Aorta (tissue), 5 donors: ENCODE data around the gene KCNIP3. TPM values are rescaled to one million over a fixed set of nuclear protein-coding genes. Genes with fewer than 3 reads are reported as not detected.

Experiments
- ATAC-seq: fragments of 200-7000 bp; cut with Tn5 transposase; one replicate; pipeline ENCODE4 v1.9.1; 2022; ENCODE audit warnings: moderate library complexity; ENCODE audit not compliant: low FRiP score
- DNase-seq, 2 donors: peaks; one replicate each; pipeline ENCODE4 v3.0.0-alpha.2; 2020
- H3K27ac ChIP-seq, 2 donors: one replicate each; pipeline ENCODE4 v1.5.1; 2013; ENCODE audit warnings: low read length in 2 of 2, mild to moderate bottlenecking in 2 of 2, moderate library complexity in 2 of 2, control low read depth in 1 of 2, inconsistent platforms in 1 of 2, low read depth in 1 of 2
- H3K27me3 ChIP-seq, 2 donors: one replicate each; pipeline ENCODE4 v1.6.1; 2013; ENCODE audit warnings: control low read depth in 1 of 2, low read length in 1 of 2, mild to moderate bottlenecking in 1 of 2, moderate library complexity in 1 of 2; ENCODE audit not compliant: insufficient read depth in 2 of 2, control insufficient read depth in 1 of 2
- H3K36me3 ChIP-seq, 2 donors: one replicate each; pipeline ENCODE4 v1.6.1; 2013; ENCODE audit warnings: control low read depth in 1 of 2, low read length in 1 of 2, mild to moderate bottlenecking in 1 of 2; ENCODE audit not compliant: insufficient read depth in 2 of 2, control insufficient read depth in 1 of 2
- H3K4me1 ChIP-seq, 2 donors: one replicate each; pipeline ENCODE4 v1.6.1; 2013; ENCODE audit warnings: low read length in 2 of 2, control low read depth in 1 of 2, mild to moderate bottlenecking in 1 of 2, moderate library complexity in 1 of 2; ENCODE audit not compliant: insufficient read depth in 2 of 2, control insufficient read depth in 1 of 2
- H3K4me3 ChIP-seq, 2 donors: one replicate each; pipeline ENCODE4 v1.5.1; 2013; ENCODE audit warnings: low read length in 2 of 2, control low read depth in 1 of 2, mild to moderate bottlenecking in 1 of 2
- H3K9me3 ChIP-seq: one replicate; pipeline ENCODE4 v1.6.1; 2013; ENCODE audit warnings: mild to moderate bottlenecking, low read length; ENCODE audit not compliant: control insufficient read depth
- WGBS, 2 donors: extraction: QIAGEN DNeasy Blood & Tissue Kit; methylation state at CpG; one replicate each; pipeline ENCODE4 v1.1.7; 2013; 5-methylcytosine and 5-hydroxymethylcytosine counted together
- intact Hi-C, 2 donors: fragments of 100-400 bp; cut with DNase I; formaldehyde crosslinking; loops; one replicate each; pipeline versions ENCODE4 v1.14.2 to v1.15.0; 2022
- polyA plus RNA-seq, 2 donors: library from polyadenylated mRNA; stranded (reverse); fragments of 200-250 nt; gene quantifications; one replicate each; pipeline ENCODE4 v1.2.3, GENCODE V29; 2013
- total RNA-seq, 2 donors: library from RNA; stranded (reverse); fragmentation: NEBNext Ultra II Directional; extraction: Animal tissue kit (Norgen Biotek cat#: 25700); gene quantifications; one replicate each; pipeline ENCODE4 v1.2.1, GENCODE V29; 2021
- donor health status: healthy with polysubstance abuse.
- donor health status: Bipolar disorder and iron deficiency.
- donor health status: DM: no; HTN: no; CAD: no.
- donor health status: DM: no; HTN: no; CAD: no.
- donor health status: DM: yes; HTN: yes; CAD: no.

Gene KCNIP3
- total and polyA plus RNA-seq, 4 donors, result 2.9 to 10.7 (median 7.7) TPM

- Histone ChIP-seq H3K4me3 (no peak overlapping the region), H3K4me1 (no peaks in the 10 kb centered on the region), H3K27ac (no peak overlapping the region), H3K36me3 (no peaks in the 10 kb centered on the region), H3K9me3 (no peaks in the 10 kb centered on the region), H3K27me3 (no peaks in the 10 kb centered on the region)
- ATAC-seq, result no peak
- intact Hi-C loops, result no loop called here
- WGBS, 2 donors, result 94 to 96% methylated on average over 5 of the region's 5 CpGs
- no peak for DNase-seq
These were observed 9.9 kb downstream of the KCNIP3 start for GRCh38 chr2:95307036-95307435.

DNA sequence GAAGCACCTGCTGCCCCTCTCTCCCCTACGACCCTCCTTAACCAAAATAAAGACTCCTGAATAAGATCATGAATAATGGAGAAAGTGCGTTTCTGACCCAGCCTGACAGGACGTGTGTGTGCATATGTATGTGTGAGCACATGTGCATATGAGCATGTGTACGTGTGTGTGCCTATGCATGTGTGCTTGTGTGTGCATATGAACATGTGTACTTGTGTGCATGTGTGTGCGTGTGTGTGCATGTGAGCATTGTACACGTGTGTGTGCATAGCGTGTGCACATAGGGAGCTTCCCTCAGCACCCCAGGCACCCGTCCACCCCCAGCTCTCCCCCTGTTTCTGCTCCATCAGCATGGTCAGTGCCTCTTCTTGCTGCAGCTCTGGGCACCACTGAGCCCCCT is 10.7 kb downstream of the KCNIP3 start:
- intact Hi-C loops, result no loop called here
- Histone ChIP-seq H3K36me3 (no peaks in the 10 kb centered on the region), H3K9me3 (no peaks in the 10 kb centered on the region), H3K27me3 (no peaks in the 10 kb centered on the region), H3K4me1 (no peaks in the 10 kb centered on the region), H3K4me3 (no peak overlapping the region), H3K27ac (no peak overlapping the region)
- no peak for ATAC-seq
- no peak for DNase-seq
- 72 to 84% methylated on average over 8 of the region's 8 CpGs for WGBS, 2 donors

DNA sequence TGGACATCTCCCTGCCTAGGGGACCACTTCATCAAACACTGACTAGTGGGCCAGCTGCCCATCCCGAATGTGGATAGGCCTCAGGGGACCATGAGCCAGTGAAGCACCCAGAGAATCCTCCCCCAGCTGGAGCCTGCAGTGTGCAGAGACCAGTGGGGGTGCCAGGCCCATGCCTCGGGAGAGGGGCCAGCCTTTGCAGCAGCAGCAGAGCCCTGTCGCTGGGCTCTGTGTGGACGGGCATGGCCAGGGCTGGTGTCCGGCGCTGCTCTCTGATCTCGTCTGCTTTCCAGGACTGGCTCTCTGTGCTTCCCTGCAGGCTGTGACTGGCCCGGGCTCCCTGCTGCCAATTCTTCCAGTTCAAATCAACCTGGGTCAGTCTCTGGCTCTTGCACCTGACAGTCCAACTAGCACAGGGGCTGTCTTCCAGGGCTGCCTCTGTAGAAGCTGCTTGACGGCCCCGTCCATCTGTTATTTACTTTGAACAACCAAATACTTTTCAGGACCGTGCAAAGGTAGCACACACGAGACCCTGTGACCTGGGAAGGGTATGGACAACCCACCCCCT is 11.4 kb downstream of the KCNIP3 start:
- intact Hi-C loops, result no loop called here
- DNase-seq, result no peak
- Histone ChIP-seq H3K4me3 (no peak overlapping the region), H3K27me3 (no peaks in the 10 kb centered on the region), H3K27ac (no peak overlapping the region), H3K9me3 (no peaks in the 10 kb centered on the region), H3K4me1 (no peaks in the 10 kb centered on the region), H3K36me3 (no peaks in the 10 kb centered on the region)
- no peak for ATAC-seq
- 74 to 78% methylated on average over 12 of the region's 12 CpGs for WGBS, 2 donors

DNA sequence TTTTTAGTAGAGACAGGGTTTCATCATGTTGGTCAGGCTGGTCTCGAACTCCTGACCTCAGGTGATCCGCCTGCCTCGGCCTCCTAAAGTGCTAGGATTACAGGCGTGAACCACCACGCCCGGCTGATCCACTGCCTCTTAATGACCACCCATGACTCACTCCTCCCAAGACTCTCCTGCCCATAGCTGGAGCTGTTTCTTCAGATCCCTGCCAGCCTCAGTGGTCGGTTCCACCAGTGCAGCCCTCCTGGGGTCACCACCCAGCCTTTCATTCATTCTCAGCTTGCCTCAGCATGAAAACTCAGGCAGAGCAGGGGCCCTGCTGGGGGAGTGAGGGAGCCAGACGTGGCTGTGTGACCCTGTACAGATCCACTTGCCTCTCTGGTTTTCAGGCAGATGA is 12.5 kb downstream of the KCNIP3 start:
- no peaks in the 10 kb centered on the region for H3K36me3 ChIP-seq
- H3K4me1 ChIP-seq, result no peaks in the 10 kb centered on the region
- no peaks in the 10 kb centered on the region for H3K9me3 ChIP-seq
- no peak overlapping the region for H3K4me3 ChIP-seq
- no peak for ATAC-seq
- intact Hi-C loops, result no loop called here
- no peak for DNase-seq
- no peak overlapping the region for H3K27ac ChIP-seq
- no peaks in the 10 kb centered on the region for H3K27me3 ChIP-seq
- 83 to 85% methylated on average over 8 of the region's 8 CpGs for WGBS, 2 donors

DNA sequence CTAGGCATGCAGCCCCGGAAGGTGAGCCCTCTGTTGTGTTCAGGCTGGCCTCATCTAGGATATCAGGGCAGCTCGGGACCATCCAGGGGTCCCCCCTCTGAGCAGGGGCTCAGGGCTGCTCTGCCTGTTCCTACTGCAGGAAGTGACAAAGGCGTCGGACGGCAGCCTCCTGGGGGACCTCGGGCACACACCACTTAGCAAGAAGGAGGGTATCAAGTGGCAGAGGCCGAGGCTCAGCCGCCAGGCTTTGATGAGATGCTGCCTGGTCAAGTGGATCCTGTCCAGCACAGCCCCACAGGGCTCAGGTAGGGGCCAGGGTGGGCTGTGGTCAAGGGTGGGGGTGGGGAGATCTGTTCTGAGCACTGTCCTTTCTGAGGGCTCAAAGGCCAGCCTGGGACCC is 13.1 kb downstream of the KCNIP3 start:
- no peak overlapping the region for H3K27ac ChIP-seq
- no peak for ATAC-seq
- 90% methylated on average over 8 of the region's 8 CpGs for WGBS, 2 donors

GRCh38 chr2:95310651-95311050 is 13.5 kb downstream of the KCNIP3 start:
- H3K9me3 ChIP-seq, result no peaks in the 10 kb centered on the region
- H3K36me3 ChIP-seq, result no peaks in the 10 kb centered on the region
- DNase-seq (no peak), ATAC-seq (no peak)
- H3K27me3 ChIP-seq, result no peaks in the 10 kb centered on the region
- no peaks in the 10 kb centered on the region for H3K4me1 ChIP-seq
- intact Hi-C loops, result loop anchor here in 1 of 2 donors (10.0 kb wide), 1 partner anchor 116 kb away; no protein-coding TSS in a partner anchor
- H3K27ac ChIP-seq, result no peak overlapping the region
- WGBS, 2 donors, result 90 to 91% methylated on average over 4 of the region's 4 CpGs
- H3K4me3 ChIP-seq, result no peak overlapping the region

More for the DNA sequence above, 13.1 kb downstream of the KCNIP3 start:
- DNase-seq, result no peak
- intact Hi-C loops, result loop anchor here in 1 of 2 donors (10.0 kb wide), 1 partner anchor 115 kb away; no protein-coding TSS in a partner anchor
- H3K27me3 ChIP-seq, result no peaks in the 10 kb centered on the region
- no peaks in the 10 kb centered on the region for H3K36me3 ChIP-seq
- no peak overlapping the region for H3K4me3 ChIP-seq
- no peaks in the 10 kb centered on the region for H3K4me1 ChIP-seq
- no peaks in the 10 kb centered on the region for H3K9me3 ChIP-seq

GRCh38 chr2:95311815-95312542 is 14.8 kb downstream of the KCNIP3 start:
- ATAC-seq (no peak), DNase-seq (no peak)
- Histone ChIP-seq H3K27me3 (no peaks in the 10 kb centered on the region), H3K9me3 (no peaks in the 10 kb centered on the region), H3K4me1 (no peaks in the 10 kb centered on the region), H3K4me3 (no peak overlapping the region), H3K27ac (no peak overlapping the region), H3K36me3 (no peaks in the 10 kb centered on the region)
- intact Hi-C loops, result loop anchor here in 1 of 2 donors (10.0 kb wide), 1 partner anchor 117 kb away; no protein-coding TSS in a partner anchor
- WGBS, 2 donors, result 92% methylated on average over 26 of the region's 26 CpGs

DNA sequence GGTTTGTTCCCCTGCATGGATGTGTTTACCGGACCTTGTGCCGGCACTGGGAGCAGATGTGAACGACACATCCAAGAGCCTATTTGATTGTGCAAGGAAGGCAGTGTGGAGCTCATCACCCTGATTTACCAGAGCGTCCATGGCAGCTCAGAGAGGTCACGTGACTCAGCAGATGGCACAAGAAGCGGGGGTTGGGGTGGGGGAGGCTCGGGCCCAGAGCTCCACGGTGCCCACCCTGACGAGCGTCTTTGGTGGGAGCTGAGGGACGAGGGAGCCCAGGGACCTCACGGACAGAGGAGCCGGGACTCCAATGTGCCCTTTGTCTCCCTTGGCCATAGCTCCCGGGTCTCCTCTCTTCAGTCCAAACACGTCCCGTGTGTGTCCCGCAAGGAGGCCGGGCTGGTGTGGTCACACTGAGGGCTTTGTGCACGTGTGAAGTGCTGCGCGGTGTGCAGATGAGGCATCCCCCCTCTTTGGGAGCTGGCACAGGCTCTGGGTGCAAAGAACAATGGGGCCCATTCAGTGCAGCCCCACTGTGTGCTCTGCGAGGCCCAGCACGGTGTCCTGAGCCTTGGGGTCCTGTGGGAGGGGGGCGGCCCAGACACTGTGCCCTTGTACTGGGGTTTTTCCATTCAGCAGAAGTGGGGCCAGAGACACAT is 15.5 kb downstream of the KCNIP3 start:
- no peaks in the 10 kb centered on the region for H3K9me3 ChIP-seq
- no peaks in the 10 kb centered on the region for H3K27me3 ChIP-seq
- intact Hi-C loops, result loop anchor here in 1 of 2 donors (10.0 kb wide), 1 partner anchor 118 kb away; no protein-coding TSS in a partner anchor
- H3K4me1 ChIP-seq, result no peaks in the 10 kb centered on the region
- no peaks in the 10 kb centered on the region for H3K36me3 ChIP-seq
- H3K27ac ChIP-seq, result no peak overlapping the region
- ATAC-seq (no peak), DNase-seq (no peak)
- 94 to 96% methylated on average over 24 of the region's 24 CpGs for WGBS, 2 donors
- no peak overlapping the region for H3K4me3 ChIP-seq
